Endothelial cell (in vitro differentiated cells): Measurements from ENCODE around the gene SNCAIP. TPM values are rescaled to one million over a fixed set of nuclear protein-coding genes. Genes with fewer than 3 reads are reported as not detected.
A peak's percentile ranks its signal among the peaks of the same experiment; 100 is the strongest.

Source experiments
- DNase-seq: peaks from one replicate; pipeline ENCODE4 v3.0.0; 2021; ENCODE audit warnings: low spot score
- H3K27ac Mint-ChIP-seq: one replicate; pipeline ENCODE4 v1.8.0; 2021; ENCODE audit warnings: mixed read lengths, inconsistent platforms; ENCODE audit not compliant: unreplicated experiment
- H3K27me3 Mint-ChIP-seq: one replicate; pipeline ENCODE4 v1.8.0; 2021; ENCODE audit warnings: mild to moderate bottlenecking, moderate library complexity, mixed read lengths, inconsistent platforms; ENCODE audit not compliant: unreplicated experiment
- H3K36me3 Mint-ChIP-seq: one replicate; pipeline ENCODE4 v1.8.0; 2021; ENCODE audit warnings: mild to moderate bottlenecking, low read depth, mixed read lengths, inconsistent platforms; ENCODE audit not compliant: unreplicated experiment
- H3K4me1 Mint-ChIP-seq: one replicate; pipeline ENCODE4 v1.8.0; 2021; ENCODE audit warnings: mild to moderate bottlenecking, mixed read lengths, inconsistent platforms; ENCODE audit not compliant: unreplicated experiment
- H3K4me3 Mint-ChIP-seq: one replicate; pipeline ENCODE4 v1.8.0; 2021; ENCODE audit warnings: mild to moderate bottlenecking, mixed read lengths, inconsistent platforms; ENCODE audit not compliant: unreplicated experiment
- H3K9me3 Mint-ChIP-seq: one replicate; pipeline ENCODE4 v1.8.0; 2021; ENCODE audit warnings: mixed read lengths, inconsistent platforms; ENCODE audit not compliant: unreplicated experiment
- CTCF ChIP-seq: fragments of 200-600 bp; sonication (generic); IDR thresholded peaks from one replicate; pipeline ENCODE4 v1.5.0; 2021; ENCODE audit warnings: antibody characterized with exemption; ENCODE audit not compliant: unreplicated experiment
- total RNA-seq: library from RNA; stranded (reverse); fragmentation: NEBNext Ultra II Directional; extraction: Animal tissue kit (Norgen Biotek cat#: 25700); gene quantifications from one replicate; pipeline ENCODE4 v1.2.1, GENCODE V29; 2021; ENCODE audit not compliant: unreplicated experiment

SNCAIP gene
- total RNA-seq, 1 donor from 2014 or later, result 254 TPM

- Mint-ChIP-seq H3K36me3 (peaks cover 50% of the 10 kb centered on the region), H3K27me3 (peaks cover 4% of the 10 kb centered on the region), H3K4me3 (no peak overlapping the region), H3K4me1 (no peaks in the 10 kb centered on the region), H3K9me3 (no peaks in the 10 kb centered on the region), H3K27ac (no peak overlapping the region)
- no peak for TF ChIP-seq CTCF
- no peak for DNase-seq
Measured at GRCh38 chr5:122464191-122464590, 152.2 kb downstream of the SNCAIP start.

- no peak overlapping the region for H3K27ac Mint-ChIP-seq
- DNase-seq, result no peak
- H3K36me3 Mint-ChIP-seq, result peaks cover 47% of the 10 kb centered on the region
- peaks cover 4% of the 10 kb centered on the region for H3K27me3 Mint-ChIP-seq
- no peak for TF ChIP-seq CTCF
- no peaks in the 10 kb centered on the region for H3K4me1 Mint-ChIP-seq
- H3K9me3 Mint-ChIP-seq, result no peaks in the 10 kb centered on the region
- peak overlapping the region; percentile 33 for H3K4me3 Mint-ChIP-seq
Measured at GRCh38 chr5:122465031-122465577, 153.1 kb downstream of the SNCAIP start.

GRCh38 chr5:122465994-122466393, 154.0 kb downstream of the SNCAIP start:
- H3K4me1 Mint-ChIP-seq, result no peaks in the 10 kb centered on the region
- no peak for DNase-seq
- peaks cover 38% of the 10 kb centered on the region for H3K36me3 Mint-ChIP-seq
- TF ChIP-seq CTCF, result no peak
- peaks cover 4% of the 10 kb centered on the region for H3K27me3 Mint-ChIP-seq
- peak overlapping the region; percentile 53 for H3K4me3 Mint-ChIP-seq
- H3K27ac Mint-ChIP-seq, result no peak overlapping the region
- no peaks in the 10 kb centered on the region for H3K9me3 Mint-ChIP-seq

GRCh38 chr5:122468351-122469116, 156.5 kb downstream of the SNCAIP start:
- no peak for DNase-seq
- H3K4me3 Mint-ChIP-seq, result no peak overlapping the region
- peaks cover 7% of the 10 kb centered on the region for H3K4me1 Mint-ChIP-seq
- H3K27ac Mint-ChIP-seq, result no peak overlapping the region
- peaks cover 41% of the 10 kb centered on the region for H3K36me3 Mint-ChIP-seq
- no peak for TF ChIP-seq CTCF
- no peaks in the 10 kb centered on the region for H3K9me3 Mint-ChIP-seq
- H3K27me3 Mint-ChIP-seq, result peaks cover 2% of the 10 kb centered on the region

GRCh38 chr5:122469384-122469919, 157.4 kb downstream of the SNCAIP start:
- Mint-ChIP-seq H3K4me1 (peaks cover 7% of the 10 kb centered on the region), H3K27me3 (peaks cover 3% of the 10 kb centered on the region), H3K9me3 (no peaks in the 10 kb centered on the region), H3K36me3 (peaks cover 37% of the 10 kb centered on the region), H3K4me3 (no peak overlapping the region), H3K27ac (no peak overlapping the region)
- no peak for DNase-seq
- no peak for TF ChIP-seq CTCF
